Measurements from ENCODE around the gene ABCD2. TPM values are rescaled to one million over a fixed set of nuclear protein-coding genes. Genes with fewer than 3 reads are reported as not detected.
"Not testable (repeated sequence)": the region's sequence is repeated elsewhere in the genome, so short reads cannot be mapped to it uniquely, and the experiment has no call there.

ABCD2 gene
- total RNA-seq, 1 donor from 2014 or later, result 0.09 TPM

DNA sequence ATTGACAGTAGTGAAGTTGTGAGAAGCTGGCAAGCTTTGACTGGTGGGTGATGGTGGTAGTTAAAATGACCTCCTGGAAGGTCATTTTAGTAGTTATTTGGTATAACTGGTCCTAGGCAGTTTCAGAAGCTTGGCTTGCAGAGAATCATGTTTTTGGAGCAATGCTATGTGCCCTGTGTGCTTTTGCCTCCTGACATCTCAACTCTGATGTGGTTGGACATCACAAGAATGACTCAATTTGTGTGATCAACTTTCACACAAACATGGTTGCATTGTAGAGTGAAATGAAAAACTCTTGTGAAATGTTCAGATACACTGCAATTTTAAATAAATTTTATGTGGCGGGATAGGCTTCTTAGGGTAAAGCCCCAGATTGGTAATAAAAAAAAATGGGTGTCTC, 8.3 kb upstream of the ABCD2 start:
- H3K4me1 ChIP-seq (ENCODE audit: insufficient read depth, low read length), result no peaks in the 10 kb centered on the region
- H3K4me3 Mint-ChIP-seq (ENCODE audit: unreplicated experiment), result no peak overlapping the region
- no peak overlapping the region for H2AFZ ChIP-seq (ENCODE audit: low read depth, low read length)
- no peaks in the 10 kb centered on the region for H3K9me3 Mint-ChIP-seq (ENCODE audit: unreplicated experiment)
- no peak for DNase-seq (ENCODE audit: low read depth)
- no peak overlapping the region for H3K27ac ChIP-seq (ENCODE audit: low read depth, low read length)
- H3K27ac Mint-ChIP-seq (ENCODE audit: unreplicated experiment), result no peak overlapping the region
- H3K27me3 ChIP-seq (ENCODE audit: insufficient read depth, low read length), result no peaks in the 10 kb centered on the region
- no peak overlapping the region for H3K9ac ChIP-seq (ENCODE audit: low read length)
- TF ChIP-seq, protein P1, sequence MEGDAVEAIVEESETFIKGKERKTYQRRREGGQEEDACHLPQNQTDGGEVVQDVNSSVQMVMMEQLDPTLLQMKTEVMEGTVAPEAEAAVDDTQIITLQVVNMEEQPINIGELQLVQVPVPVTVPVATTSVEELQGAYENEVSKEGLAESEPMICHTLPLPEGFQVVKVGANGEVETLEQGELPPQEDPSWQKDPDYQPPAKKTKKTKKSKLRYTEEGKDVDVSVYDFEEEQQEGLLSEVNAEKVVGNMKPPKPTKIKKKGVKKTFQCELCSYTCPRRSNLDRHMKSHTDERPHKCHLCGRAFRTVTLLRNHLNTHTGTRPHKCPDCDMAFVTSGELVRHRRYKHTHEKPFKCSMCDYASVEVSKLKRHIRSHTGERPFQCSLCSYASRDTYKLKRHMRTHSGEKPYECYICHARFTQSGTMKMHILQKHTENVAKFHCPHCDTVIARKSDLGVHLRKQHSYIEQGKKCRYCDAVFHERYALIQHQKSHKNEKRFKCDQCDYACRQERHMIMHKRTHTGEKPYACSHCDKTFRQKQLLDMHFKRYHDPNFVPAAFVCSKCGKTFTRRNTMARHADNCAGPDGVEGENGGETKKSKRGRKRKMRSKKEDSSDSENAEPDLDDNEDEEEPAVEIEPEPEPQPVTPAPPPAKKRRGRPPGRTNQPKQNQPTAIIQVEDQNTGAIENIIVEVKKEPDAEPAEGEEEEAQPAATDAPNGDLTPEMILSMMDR (IDR thresholded peaks at IDR 0.05; ENCODE audit: insufficient read depth, low read depth, low read length), result no peak
- no peak for TF ChIP-seq EZH2 (IDR thresholded peaks at IDR 0.05; ENCODE audit: insufficient read depth, low read length)
- no peaks in the 10 kb centered on the region for H3K36me3 Mint-ChIP-seq (ENCODE audit: low read depth, unreplicated experiment)
- FAIRE-seq, result no peak
- H3K9me3 ChIP-seq (ENCODE audit: insufficient read depth, low read depth, low read length), result no peaks in the 10 kb centered on the region
- no peaks in the 10 kb centered on the region for H3K4me1 Mint-ChIP-seq (ENCODE audit: low read depth, unreplicated experiment)
- no peaks in the 10 kb centered on the region for H3K79me2 ChIP-seq (ENCODE audit: insufficient read depth, low read length)
- H4K20me1 ChIP-seq (ENCODE audit: insufficient read depth, low read length), result no peaks in the 10 kb centered on the region
- no peak overlapping the region for H3K4me3 ChIP-seq (ENCODE audit: insufficient read depth, low read depth, low read length)
- H3K27me3 Mint-ChIP-seq (ENCODE audit: low read depth, unreplicated experiment), result no peaks in the 10 kb centered on the region
- H3K36me3 ChIP-seq (ENCODE audit: insufficient read depth, low read length), result no peaks in the 10 kb centered on the region
- no peak overlapping the region for H3K4me2 ChIP-seq (ENCODE audit: low read length)

DNA sequence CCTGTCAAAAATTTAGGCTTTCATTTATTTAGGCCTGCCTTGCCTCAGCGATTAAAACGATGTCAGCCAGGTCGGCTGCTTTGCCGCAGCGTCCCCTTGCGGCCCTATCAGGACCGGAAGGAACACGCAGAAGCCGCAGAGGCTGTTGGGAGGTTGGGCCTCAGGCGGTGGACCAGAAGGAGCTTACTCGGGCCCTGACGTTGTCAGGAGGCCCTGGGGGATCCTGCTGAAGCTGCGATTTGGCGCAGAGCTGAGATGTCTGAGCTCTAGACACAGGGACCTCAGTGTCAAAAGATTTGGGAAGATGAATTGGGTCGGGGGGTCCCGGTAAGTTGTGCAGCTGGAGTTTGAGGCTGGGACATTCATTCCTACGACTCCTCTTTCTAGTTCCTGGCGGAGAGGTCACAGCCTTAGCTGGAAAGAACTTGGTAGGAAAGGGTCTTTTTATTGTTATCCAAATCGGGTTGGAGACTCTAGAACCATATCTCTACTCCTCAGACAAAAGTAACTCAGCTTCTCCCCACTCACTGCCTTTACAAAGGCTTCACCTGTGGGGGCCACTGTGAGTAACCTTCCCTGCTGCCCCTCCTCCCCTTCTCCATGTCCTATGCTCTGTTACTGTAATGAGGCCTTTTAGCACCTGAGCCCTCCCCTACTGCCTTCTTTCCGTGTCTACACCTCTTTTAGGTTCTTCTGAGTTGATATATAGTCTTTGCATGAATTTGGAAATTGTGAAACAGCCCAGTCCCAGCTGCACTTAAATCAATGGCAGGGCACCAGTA, 6.6 kb upstream of the ABCD2 start:
- no peaks in the 10 kb centered on the region for H3K27me3 ChIP-seq (ENCODE audit: insufficient read depth, low read length)
- Mint-ChIP-seq H3K4me1 (ENCODE audit: low read depth, unreplicated experiment) (no peaks in the 10 kb centered on the region), H3K36me3 (ENCODE audit: low read depth, unreplicated experiment) (no peaks in the 10 kb centered on the region), H3K27ac (ENCODE audit: unreplicated experiment) (no peak overlapping the region), H3K9me3 (ENCODE audit: unreplicated experiment) (no peaks in the 10 kb centered on the region), H3K27me3 (ENCODE audit: low read depth, unreplicated experiment) (no peaks in the 10 kb centered on the region), H3K4me3 (ENCODE audit: unreplicated experiment) (no peak overlapping the region)
- no peak overlapping the region for H3K27ac ChIP-seq (ENCODE audit: low read depth, low read length)
- no peaks in the 10 kb centered on the region for H4K20me1 ChIP-seq (ENCODE audit: insufficient read depth, low read length)
- no peaks in the 10 kb centered on the region for H3K79me2 ChIP-seq (ENCODE audit: insufficient read depth, low read length)
- no peak for DNase-seq (ENCODE audit: low read depth)
- no peak for FAIRE-seq
- no peaks in the 10 kb centered on the region for H3K36me3 ChIP-seq (ENCODE audit: insufficient read depth, low read length)
- H3K4me1 ChIP-seq (ENCODE audit: insufficient read depth, low read length), result no peaks in the 10 kb centered on the region
- no peak overlapping the region for H3K9ac ChIP-seq (ENCODE audit: low read length)
- H2AFZ ChIP-seq (ENCODE audit: low read depth, low read length), result no peak overlapping the region
- no peak overlapping the region for H3K4me3 ChIP-seq (ENCODE audit: insufficient read depth, low read depth, low read length)
- TF ChIP-seq EZH2 (IDR thresholded peaks at IDR 0.05; ENCODE audit: insufficient read depth, low read length), result no peak
- TF ChIP-seq, protein P1 (IDR thresholded peaks at IDR 0.05; ENCODE audit: insufficient read depth, low read depth, low read length), result no peak
- no peak overlapping the region for H3K4me2 ChIP-seq (ENCODE audit: low read length)
- H3K9me3 ChIP-seq (ENCODE audit: insufficient read depth, low read depth, low read length), result no peaks in the 10 kb centered on the region

DNA sequence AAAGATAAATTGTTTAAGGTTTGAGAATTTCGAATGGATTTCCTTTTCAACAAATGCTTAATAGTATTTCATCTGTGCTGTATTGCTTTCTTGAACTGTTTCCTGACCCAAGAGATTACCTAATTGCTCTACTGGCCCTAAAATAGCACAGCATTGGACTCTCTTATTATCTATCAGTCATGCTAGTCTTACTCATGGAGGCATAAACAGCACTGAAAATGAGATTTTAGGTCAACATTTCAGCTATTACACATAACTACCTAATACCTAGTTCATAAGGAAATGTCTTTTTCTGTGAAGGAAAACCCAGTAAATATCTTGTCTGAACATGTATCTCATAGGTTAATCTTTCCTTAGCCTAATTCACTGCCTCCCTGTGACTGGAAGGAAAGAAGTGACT, 4.3 kb upstream of the ABCD2 start:
- no peak overlapping the region for H3K4me3 ChIP-seq (ENCODE audit: insufficient read depth, low read depth, low read length)
- no peaks in the 10 kb centered on the region for H3K27me3 Mint-ChIP-seq (ENCODE audit: low read depth, unreplicated experiment)
- H3K4me2 ChIP-seq (ENCODE audit: low read length), result no peak overlapping the region
- no peaks in the 10 kb centered on the region for H3K9me3 ChIP-seq (ENCODE audit: insufficient read depth, low read depth, low read length)
- TF ChIP-seq, protein P1 (IDR thresholded peaks at IDR 0.05; ENCODE audit: insufficient read depth, low read depth, low read length), result no peak
- H3K4me1 ChIP-seq (ENCODE audit: insufficient read depth, low read length), result peaks cover 6% of the 10 kb centered on the region
- H3K9ac ChIP-seq (ENCODE audit: low read length), result no peak overlapping the region
- no peak overlapping the region for H3K27ac ChIP-seq (ENCODE audit: low read depth, low read length)
- no peak overlapping the region for H3K27ac Mint-ChIP-seq (ENCODE audit: unreplicated experiment)
- DNase-seq (ENCODE audit: low read depth), result no peak
- H3K4me1 Mint-ChIP-seq (ENCODE audit: low read depth, unreplicated experiment), result no peaks in the 10 kb centered on the region
- no peaks in the 10 kb centered on the region for H3K27me3 ChIP-seq (ENCODE audit: insufficient read depth, low read length)
- no peaks in the 10 kb centered on the region for H4K20me1 ChIP-seq (ENCODE audit: insufficient read depth, low read length)
- no peak overlapping the region for H2AFZ ChIP-seq (ENCODE audit: low read depth, low read length)
- no peak overlapping the region for H3K4me3 Mint-ChIP-seq (ENCODE audit: unreplicated experiment)
- no peaks in the 10 kb centered on the region for H3K79me2 ChIP-seq (ENCODE audit: insufficient read depth, low read length)
- FAIRE-seq, result no peak
- H3K36me3 Mint-ChIP-seq (ENCODE audit: low read depth, unreplicated experiment), result no peaks in the 10 kb centered on the region
- H3K9me3 Mint-ChIP-seq (ENCODE audit: unreplicated experiment), result no peaks in the 10 kb centered on the region
- no peaks in the 10 kb centered on the region for H3K36me3 ChIP-seq (ENCODE audit: insufficient read depth, low read length)

DNA sequence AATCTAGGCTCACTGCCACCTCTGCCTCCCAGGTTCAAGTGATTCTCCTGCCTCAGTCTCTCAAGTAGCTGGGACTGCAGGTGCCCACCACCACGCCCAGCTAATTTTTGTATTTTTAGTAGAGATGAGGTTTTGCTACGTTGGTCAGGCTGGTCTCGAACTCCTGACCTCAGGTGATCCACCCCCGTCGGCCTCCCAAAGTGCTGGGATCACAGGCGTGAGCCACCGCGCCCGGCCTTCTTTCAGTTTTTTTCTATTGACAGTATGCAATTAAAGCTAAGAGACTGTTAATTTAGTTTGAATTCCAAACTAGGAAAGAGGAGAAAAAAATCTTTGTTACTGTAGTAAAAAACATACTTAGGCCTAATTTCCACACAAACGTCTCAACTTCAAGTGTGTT, 3.6 kb upstream of the ABCD2 start:
- H3K27me3 Mint-ChIP-seq (ENCODE audit: low read depth, unreplicated experiment); H3K4me3 Mint-ChIP-seq (ENCODE audit: unreplicated experiment); DNase-seq (ENCODE audit: low read depth); H3K27ac Mint-ChIP-seq (ENCODE audit: unreplicated experiment); H3K9me3 ChIP-seq (ENCODE audit: insufficient read depth, low read depth, low read length); H3K4me3 ChIP-seq (ENCODE audit: insufficient read depth, low read depth, low read length); H3K36me3 Mint-ChIP-seq (ENCODE audit: low read depth, unreplicated experiment); H3K4me1 Mint-ChIP-seq (ENCODE audit: low read depth, unreplicated experiment); H3K9ac ChIP-seq (ENCODE audit: low read length); H3K36me3 ChIP-seq (ENCODE audit: insufficient read depth, low read length); H3K79me2 ChIP-seq (ENCODE audit: insufficient read depth, low read length); H2AFZ ChIP-seq (ENCODE audit: low read depth, low read length); H4K20me1 ChIP-seq (ENCODE audit: insufficient read depth, low read length); H3K27ac ChIP-seq (ENCODE audit: low read depth, low read length); H3K9me3 Mint-ChIP-seq (ENCODE audit: unreplicated experiment); H3K4me1 ChIP-seq (ENCODE audit: insufficient read depth, low read length); H3K4me2 ChIP-seq (ENCODE audit: low read length); H3K27me3 ChIP-seq (ENCODE audit: insufficient read depth, low read length); FAIRE-seq: not testable (repeated sequence)

All from astrocyte (in vitro differentiated cells and primary cell).